Vagina (tissue), 2 donors: ENCODE measurements around the gene ZNF292.

Experiments
- CTCF ChIP-seq, 3 experiments: fragments of 450-650 bp in 2 of 3; fragments of 200-600 bp in 1 of 3; sonication (generic) in 1 of 3; IDR thresholded peaks; one replicate each; pipeline ENCODE4 v1.5.1; 2017 to 2019; ENCODE audit warnings: antibody characterized with exemption in 3 of 3, mild to moderate bottlenecking in 2 of 3, moderate library complexity in 2 of 3
- POLR2AphosphoS5 ChIP-seq, 2 donors: sonication (generic); formaldehyde crosslinking; IDR thresholded peaks; one replicate each; pipeline ENCODE4 v1.9.0; 2017; ENCODE audit warnings: antibody characterized with exemption in 2 of 2, mild to moderate bottlenecking in 2 of 2, low read depth in 1 of 2; ENCODE audit not compliant: insufficient read depth in 1 of 2

GRCh38 chr6:87257975-87258374, 102.6 kb downstream of the ZNF292 start:
- TF ChIP-seq CTCF (IDR thresholded peaks at IDR 0.05) (no peak), POLR2AphosphoS5 (IDR thresholded peaks at IDR 0.05; ENCODE audit: insufficient read depth in 1 of 2, low read depth in 1 of 2) (no peak)
